ENCODE results near the gene TAP2. TPM values are rescaled to one million over a fixed set of nuclear protein-coding genes. Genes with fewer than 3 reads are reported as not detected.
A peak's percentile ranks its signal among the peaks of the same experiment; 100 is the strongest.

Gene TAP2
- total RNA-seq, 4 donors from 2014 or later: 2.5 to 7.1 (median 4.1) TPM

- Histone ChIP-seq H3K27ac (peak overlapping the region in 1 of 4 donors; percentile 3), H3K9me3 (no peaks in the 10 kb centered on the region), H3K4me1 (no peaks in the 10 kb centered on the region), H3K4me3 (no peak overlapping the region), H3K36me3 (peaks cover 0 to 24% of the 10 kb centered on the region in 2 donors), H3K27me3 (no peaks in the 10 kb centered on the region)
- DNase-seq: no peak
- TF ChIP-seq POLR2A (IDR thresholded peaks at IDR 0.05) (no peak), CTCF (IDR thresholded peaks at IDR 0.05 in 4 of 5, conservative IDR thresholded peaks at IDR 0.05 in 1 of 5) (no peak)
- no peak for ATAC-seq
- in situ Hi-C loops (cut with MboI; ENCODE audit: low sequenced_read_pairs in 4 of 4): no loop called here
- intact Hi-C loops (cut with DNase I; ENCODE audit: low total_unique reads): loop anchor here (5.0 kb wide), 1 partner anchor 40 kb away; no protein-coding TSS in a partner anchor
Observed at GRCh38 chr6:32827025-32827424, 11.5 kb downstream of the TAP2 start.

DNA sequence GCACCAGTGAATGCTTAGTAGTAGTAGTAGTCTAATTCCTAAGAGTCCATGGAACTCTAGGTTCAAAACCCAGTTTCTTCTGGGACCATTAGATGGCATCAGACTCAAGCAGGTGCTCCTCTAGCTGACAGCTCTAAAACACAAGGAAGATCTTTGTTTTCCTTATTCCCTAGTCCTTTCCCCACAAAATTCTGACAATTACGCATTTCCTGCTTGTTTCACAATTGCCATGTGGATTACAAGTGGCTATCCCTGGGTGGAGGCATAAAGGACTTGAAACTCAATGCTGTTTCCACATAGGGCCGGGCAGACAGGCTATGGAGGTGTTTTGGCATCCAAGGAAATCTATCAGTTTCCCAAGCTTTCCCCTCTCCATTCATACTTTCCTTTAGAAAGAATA is 12.6 kb downstream of the TAP2 start:
- no peaks in the 10 kb centered on the region for H3K27me3 ChIP-seq
- H3K36me3 ChIP-seq: peaks cover 0 to 24% of the 10 kb centered on the region in 2 donors
- no peaks in the 10 kb centered on the region for H3K4me1 ChIP-seq
- in situ Hi-C loops (cut with MboI; ENCODE audit: low sequenced_read_pairs in 4 of 4): no loop called here
- ATAC-seq (peak; percentile 56 to 81), DNase-seq (no peak)
- TF ChIP-seq POLR2A (IDR thresholded peaks at IDR 0.05) (no peak), CTCF (IDR thresholded peaks at IDR 0.05 in 4 of 5, conservative IDR thresholded peaks at IDR 0.05 in 1 of 5) (peak in 4 of 5 experiments; percentile 23 to 47 (median 30))
- H3K4me3 ChIP-seq: no peak overlapping the region
- intact Hi-C loops (cut with DNase I; ENCODE audit: low total_unique reads): loop anchor here (5.0 kb wide), 1 partner anchor 41 kb away; no protein-coding TSS in a partner anchor
- H3K27ac ChIP-seq: peak overlapping the region in 3 of 4 donors; percentile 3 to 27 (median 21)
- H3K9me3 ChIP-seq: no peaks in the 10 kb centered on the region

DNA sequence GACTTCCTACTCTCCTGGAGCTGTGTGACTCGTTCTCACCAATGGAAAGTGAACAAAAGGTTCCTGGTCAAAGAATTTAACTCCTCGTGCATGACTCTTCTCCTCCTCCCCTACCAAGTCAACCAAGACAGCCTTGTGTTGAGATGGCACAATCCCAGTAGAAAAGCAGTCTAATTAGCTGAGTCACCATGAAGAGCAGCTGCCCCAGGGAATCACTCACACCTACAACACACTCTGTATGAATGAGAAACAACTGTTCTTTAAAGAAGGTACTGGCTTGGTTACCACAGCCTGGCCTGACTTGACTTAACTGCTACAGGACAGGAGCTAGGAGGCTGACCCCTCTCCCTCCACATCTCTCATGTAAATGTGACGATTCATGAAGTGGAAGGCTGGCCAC is 18.8 kb downstream of the TAP2 start:
- intact Hi-C loops (cut with DNase I; ENCODE audit: low total_unique reads) (no loop called here), in situ Hi-C loops (cut with MboI; ENCODE audit: low sequenced_read_pairs in 4 of 4) (no loop called here)
- no peak overlapping the region for H3K27ac ChIP-seq
- H3K36me3 ChIP-seq: no peaks in the 10 kb centered on the region
- DNase-seq (no peak), ATAC-seq (no peak)
- no peaks in the 10 kb centered on the region for H3K27me3 ChIP-seq
- no peak overlapping the region for H3K4me3 ChIP-seq
- H3K9me3 ChIP-seq: no peaks in the 10 kb centered on the region
- TF ChIP-seq POLR2A (IDR thresholded peaks at IDR 0.05) (no peak), CTCF (IDR thresholded peaks at IDR 0.05 in 4 of 5, conservative IDR thresholded peaks at IDR 0.05 in 1 of 5) (no peak)
- peaks cover 0 to 8% of the 10 kb centered on the region in 2 donors for H3K4me1 ChIP-seq

DNA sequence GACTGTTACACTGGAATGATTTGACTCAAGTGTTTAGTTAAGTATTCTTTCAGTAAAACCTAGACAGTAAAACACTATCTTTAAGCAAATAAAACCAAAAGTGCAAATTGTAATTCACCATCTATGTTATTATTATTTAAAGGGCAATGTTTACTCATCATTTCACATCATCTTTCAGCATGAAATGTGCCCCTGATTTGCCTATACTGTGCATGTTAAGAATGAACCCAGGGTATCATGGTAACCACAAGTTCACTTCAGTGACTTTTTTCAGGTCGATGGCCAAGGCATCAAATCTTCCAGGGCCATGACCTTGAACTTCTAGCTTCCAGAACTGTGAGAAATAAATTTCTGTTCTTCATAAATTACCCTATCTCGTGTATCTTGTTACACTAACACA is 19.7 kb downstream of the TAP2 start:
- Histone ChIP-seq H3K27me3 (no peaks in the 10 kb centered on the region), H3K4me1 (peaks cover 0 to 8% of the 10 kb centered on the region in 2 donors), H3K4me3 (no peak overlapping the region), H3K36me3 (no peaks in the 10 kb centered on the region), H3K27ac (no peak overlapping the region), H3K9me3 (no peaks in the 10 kb centered on the region)
- in situ Hi-C loops (cut with MboI; ENCODE audit: low sequenced_read_pairs in 4 of 4) (no loop called here), intact Hi-C loops (cut with DNase I; ENCODE audit: low total_unique reads) (no loop called here)
- ATAC-seq (no peak), DNase-seq (no peak)
- no peak for TF ChIP-seq CTCF (IDR thresholded peaks at IDR 0.05 in 4 of 5, conservative IDR thresholded peaks at IDR 0.05 in 1 of 5)

DNA sequence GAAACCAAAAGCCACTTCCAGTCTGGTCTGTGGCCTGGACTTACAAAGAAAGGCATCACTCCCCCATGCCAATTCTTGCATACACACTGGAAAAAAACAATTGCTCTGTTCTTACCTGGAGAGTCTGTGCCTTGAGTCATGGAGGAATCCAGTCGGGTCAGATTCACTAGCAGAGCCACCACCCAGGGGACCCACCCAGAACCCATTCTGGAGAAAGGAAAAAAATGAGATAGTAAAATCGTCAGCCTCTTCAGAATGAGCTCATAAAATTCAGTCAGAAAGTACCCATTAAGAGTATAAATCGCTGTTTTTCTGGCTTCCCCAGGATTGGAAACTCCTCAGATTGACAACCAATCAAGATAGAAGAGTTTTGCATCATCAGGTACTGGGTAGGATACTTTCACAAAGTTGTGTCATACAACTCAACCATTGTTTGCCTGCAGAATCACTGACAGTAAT is 21.8 kb downstream of the TAP2 start, which contains the start of gene HLA-DOB:
TSS of gene HLA-DOB (minus strand) at position 257 of the 459 bp plus-strand sequence. CDS start at position 206, 51 bp downstream.
- peak within 1 kb of the TSS in 1 of 4 donors; percentile 19 for H3K4me3 ChIP-seq
- intact Hi-C loops (cut with DNase I; ENCODE audit: low total_unique reads): no loop called here
- H3K27ac ChIP-seq: no peak within 1 kb of the TSS

More for the DNA sequence above, 21.8 kb downstream of the TAP2 start, which contains the start of gene HLA-DOB:
- no peaks in the 10 kb centered on the region for H3K9me3 ChIP-seq
- no peaks in the 10 kb centered on the region for H3K36me3 ChIP-seq
- TF ChIP-seq POLR2A (IDR thresholded peaks at IDR 0.05) (no peak), CTCF (IDR thresholded peaks at IDR 0.05 in 4 of 5, conservative IDR thresholded peaks at IDR 0.05 in 1 of 5) (no peak)
- H3K27me3 ChIP-seq: no peaks in the 10 kb centered on the region
- in situ Hi-C loops (cut with MboI; ENCODE audit: low sequenced_read_pairs in 4 of 4): no loop called here
- DNase-seq: no peak
- peak in 1 of 2 donors; percentile 84 for ATAC-seq
- H3K4me1 ChIP-seq: peaks cover 0 to 8% of the 10 kb centered on the region in 2 donors
